ENCODE measurements around the gene SOSTDC1.

SOSTDC1 gene

DNA sequence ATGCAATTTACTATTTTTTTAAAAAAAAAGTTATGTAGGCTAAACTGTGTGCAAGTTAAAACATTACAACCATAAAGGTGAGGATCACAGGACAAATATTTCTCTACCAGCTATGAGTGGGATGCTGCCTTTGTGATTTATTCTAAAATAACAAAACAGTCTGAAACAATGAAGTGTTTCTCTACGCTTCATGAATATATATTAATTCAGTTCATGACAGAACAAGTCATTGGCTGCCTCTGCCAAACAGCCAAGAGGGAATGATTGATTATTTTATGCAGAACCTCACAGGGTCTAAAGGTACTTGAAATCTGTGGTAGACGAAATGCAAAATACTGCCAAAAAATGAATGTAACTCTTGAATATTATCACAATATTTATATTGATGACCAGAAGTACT is 29.0 kb upstream of the SOSTDC1 start:
- no peak for ATAC-seq
- TF ChIP-seq SNAI2 (CRISPR knock-in tag; IDR thresholded peaks at IDR 0.05) (no peak), ESRRG (CRISPR knock-in tag; IDR thresholded peaks at IDR 0.05) (no peak), CSDC2 (CRISPR knock-in tag; IDR thresholded peaks at IDR 0.05) (no peak), TOX (CRISPR knock-in tag; IDR thresholded peaks at IDR 0.05; ENCODE audit: borderline replicate concordance) (no peak), BACH2 (CRISPR knock-in tag; IDR thresholded peaks at IDR 0.05; ENCODE audit: borderline replicate concordance) (no peak), ZNF8 (CRISPR knock-in tag; IDR thresholded peaks at IDR 0.05) (no peak), ZNF565 (CRISPR knock-in tag; conservative IDR thresholded peaks at IDR 0.05; ENCODE audit: low read depth) (no peak), ZFP3 (CRISPR knock-in tag; IDR thresholded peaks at IDR 0.05) (no peak), ZC3H10 (CRISPR knock-in tag; IDR thresholded peaks at IDR 0.05) (no peak)
- TF ChIP-seq, protein P1, sequence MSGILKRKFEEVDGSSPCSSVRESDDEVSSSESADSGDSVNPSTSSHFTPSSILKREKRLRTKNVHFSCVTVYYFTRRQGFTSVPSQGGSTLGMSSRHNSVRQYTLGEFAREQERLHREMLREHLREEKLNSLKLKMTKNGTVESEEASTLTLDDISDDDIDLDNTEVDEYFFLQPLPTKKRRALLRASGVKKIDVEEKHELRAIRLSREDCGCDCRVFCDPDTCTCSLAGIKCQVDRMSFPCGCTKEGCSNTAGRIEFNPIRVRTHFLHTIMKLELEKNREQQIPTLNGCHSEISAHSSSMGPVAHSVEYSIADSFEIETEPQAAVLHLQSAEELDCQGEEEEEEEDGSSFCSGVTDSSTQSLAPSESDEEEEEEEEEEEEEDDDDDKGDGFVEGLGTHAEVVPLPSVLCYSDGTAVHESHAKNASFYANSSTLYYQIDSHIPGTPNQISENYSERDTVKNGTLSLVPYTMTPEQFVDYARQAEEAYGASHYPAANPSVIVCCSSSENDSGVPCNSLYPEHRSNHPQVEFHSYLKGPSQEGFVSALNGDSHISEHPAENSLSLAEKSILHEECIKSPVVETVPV (CRISPR knock-in tag; IDR thresholded peaks at IDR 0.05) = no peak
- TF ChIP-seq, protein P2, sequence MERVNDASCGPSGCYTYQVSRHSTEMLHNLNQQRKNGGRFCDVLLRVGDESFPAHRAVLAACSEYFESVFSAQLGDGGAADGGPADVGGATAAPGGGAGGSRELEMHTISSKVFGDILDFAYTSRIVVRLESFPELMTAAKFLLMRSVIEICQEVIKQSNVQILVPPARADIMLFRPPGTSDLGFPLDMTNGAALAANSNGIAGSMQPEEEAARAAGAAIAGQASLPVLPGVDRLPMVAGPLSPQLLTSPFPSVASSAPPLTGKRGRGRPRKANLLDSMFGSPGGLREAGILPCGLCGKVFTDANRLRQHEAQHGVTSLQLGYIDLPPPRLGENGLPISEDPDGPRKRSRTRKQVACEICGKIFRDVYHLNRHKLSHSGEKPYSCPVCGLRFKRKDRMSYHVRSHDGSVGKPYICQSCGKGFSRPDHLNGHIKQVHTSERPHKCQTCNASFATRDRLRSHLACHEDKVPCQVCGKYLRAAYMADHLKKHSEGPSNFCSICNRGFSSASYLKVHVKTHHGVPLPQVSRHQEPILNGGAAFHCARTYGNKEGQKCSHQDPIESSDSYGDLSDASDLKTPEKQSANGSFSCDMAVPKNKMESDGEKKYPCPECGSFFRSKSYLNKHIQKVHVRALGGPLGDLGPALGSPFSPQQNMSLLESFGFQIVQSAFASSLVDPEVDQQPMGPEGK (CRISPR knock-in tag; IDR thresholded peaks at IDR 0.05; ENCODE audit: borderline replicate concordance) = no peak

GRCh38 chr7:16493266-16493665 is 27.7 kb upstream of the SOSTDC1 start:
- ATAC-seq = no peak

DNA sequence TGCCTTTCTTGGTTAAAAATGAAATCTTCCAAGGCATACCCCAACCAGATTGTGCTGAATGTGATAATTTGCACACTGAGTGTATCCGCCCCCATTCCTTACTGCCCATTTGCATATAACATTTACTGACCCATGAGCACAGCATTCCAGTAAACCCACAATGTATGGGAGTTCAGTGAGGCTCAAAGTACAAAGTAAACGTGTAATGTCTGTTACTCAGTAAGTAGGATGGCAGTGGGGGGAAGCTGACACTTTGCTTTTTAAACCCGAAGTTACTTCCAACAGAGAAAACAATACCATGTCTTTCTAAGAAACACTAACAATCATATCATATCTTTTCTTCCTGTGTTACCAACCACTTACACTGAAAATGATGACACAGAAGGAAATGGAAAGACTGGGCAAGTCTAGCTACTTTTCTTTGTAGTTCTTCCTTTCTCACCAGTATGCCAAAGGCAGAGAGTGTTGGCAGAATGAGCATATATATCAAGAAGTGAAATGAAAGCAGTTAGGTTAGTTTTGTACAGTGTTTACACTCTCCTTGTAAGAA is 27.1 kb upstream of the SOSTDC1 start:
- ATAC-seq = no peak; the same call in 2 of the 3 replicates
- TF ChIP-seq, protein P3, sequence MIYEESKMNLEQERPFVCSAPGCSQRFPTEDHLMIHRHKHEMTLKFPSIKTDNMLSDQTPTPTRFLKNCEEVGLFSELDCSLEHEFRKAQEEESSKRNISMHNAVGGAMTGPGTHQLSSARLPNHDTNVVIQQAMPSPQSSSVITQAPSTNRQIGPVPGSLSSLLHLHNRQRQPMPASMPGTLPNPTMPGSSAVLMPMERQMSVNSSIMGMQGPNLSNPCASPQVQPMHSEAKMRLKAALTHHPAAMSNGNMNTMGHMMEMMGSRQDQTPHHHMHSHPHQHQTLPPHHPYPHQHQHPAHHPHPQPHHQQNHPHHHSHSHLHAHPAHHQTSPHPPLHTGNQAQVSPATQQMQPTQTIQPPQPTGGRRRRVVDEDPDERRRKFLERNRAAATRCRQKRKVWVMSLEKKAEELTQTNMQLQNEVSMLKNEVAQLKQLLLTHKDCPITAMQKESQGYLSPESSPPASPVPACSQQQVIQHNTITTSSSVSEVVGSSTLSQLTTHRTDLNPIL (CRISPR knock-in tag; IDR thresholded peaks at IDR 0.05; ENCODE audit: low read depth) = no peak

More at GRCh38 chr7:16493266-16493665, 27.7 kb upstream of the SOSTDC1 start:
- TF ChIP-seq POU6F1 (CRISPR knock-in tag; IDR thresholded peaks at IDR 0.05; ENCODE audit: borderline replicate concordance, low read depth) = no peak

DNA sequence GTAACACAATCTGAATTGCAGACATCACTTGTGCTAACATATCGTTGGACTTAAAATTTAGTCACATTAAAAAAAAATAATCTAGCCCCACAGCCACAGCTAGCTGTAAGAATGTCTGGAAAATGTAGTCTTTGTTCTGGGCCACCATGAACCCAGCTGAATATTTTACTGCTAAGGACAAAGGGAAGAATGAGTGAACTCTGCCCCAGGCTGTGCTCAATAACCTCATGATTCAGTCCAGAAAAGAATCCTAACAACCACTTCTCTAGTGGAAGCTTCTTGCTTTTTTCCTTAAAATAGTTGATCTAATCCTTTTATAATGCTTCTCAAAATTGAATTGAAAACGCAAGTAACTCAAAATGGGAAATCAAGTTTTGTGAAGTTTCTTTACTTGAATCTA is 25.6 kb upstream of the SOSTDC1 start:
- no peak for ATAC-seq
- TF ChIP-seq ZNF70 (CRISPR knock-in tag; IDR thresholded peaks at IDR 0.05) = no peak
- TF ChIP-seq RARB (CRISPR knock-in tag; IDR thresholded peaks at IDR 0.05) = no peak
- TF ChIP-seq ZNF565 (CRISPR knock-in tag; conservative IDR thresholded peaks at IDR 0.05; ENCODE audit: low read depth) = no peak
- TF ChIP-seq, protein P4, sequence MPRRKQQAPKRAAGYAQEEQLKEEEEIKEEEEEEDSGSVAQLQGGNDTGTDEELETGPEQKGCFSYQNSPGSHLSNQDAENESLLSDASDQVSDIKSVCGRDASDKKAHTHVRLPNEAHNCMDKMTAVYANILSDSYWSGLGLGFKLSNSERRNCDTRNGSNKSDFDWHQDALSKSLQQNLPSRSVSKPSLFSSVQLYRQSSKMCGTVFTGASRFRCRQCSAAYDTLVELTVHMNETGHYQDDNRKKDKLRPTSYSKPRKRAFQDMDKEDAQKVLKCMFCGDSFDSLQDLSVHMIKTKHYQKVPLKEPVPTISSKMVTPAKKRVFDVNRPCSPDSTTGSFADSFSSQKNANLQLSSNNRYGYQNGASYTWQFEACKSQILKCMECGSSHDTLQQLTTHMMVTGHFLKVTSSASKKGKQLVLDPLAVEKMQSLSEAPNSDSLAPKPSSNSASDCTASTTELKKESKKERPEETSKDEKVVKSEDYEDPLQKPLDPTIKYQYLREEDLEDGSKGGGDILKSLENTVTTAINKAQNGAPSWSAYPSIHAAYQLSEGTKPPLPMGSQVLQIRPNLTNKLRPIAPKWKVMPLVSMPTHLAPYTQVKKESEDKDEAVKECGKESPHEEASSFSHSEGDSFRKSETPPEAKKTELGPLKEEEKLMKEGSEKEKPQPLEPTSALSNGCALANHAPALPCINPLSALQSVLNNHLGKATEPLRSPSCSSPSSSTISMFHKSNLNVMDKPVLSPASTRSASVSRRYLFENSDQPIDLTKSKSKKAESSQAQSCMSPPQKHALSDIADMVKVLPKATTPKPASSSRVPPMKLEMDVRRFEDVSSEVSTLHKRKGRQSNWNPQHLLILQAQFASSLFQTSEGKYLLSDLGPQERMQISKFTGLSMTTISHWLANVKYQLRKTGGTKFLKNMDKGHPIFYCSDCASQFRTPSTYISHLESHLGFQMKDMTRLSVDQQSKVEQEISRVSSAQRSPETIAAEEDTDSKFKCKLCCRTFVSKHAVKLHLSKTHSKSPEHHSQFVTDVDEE (CRISPR knock-in tag; IDR thresholded peaks at IDR 0.05) = no peak
- TF ChIP-seq TOX (CRISPR knock-in tag; IDR thresholded peaks at IDR 0.05; ENCODE audit: borderline replicate concordance) = no peak
- TF ChIP-seq, protein P1 (CRISPR knock-in tag; IDR thresholded peaks at IDR 0.05) = no peak
- TF ChIP-seq ESRRG (CRISPR knock-in tag; IDR thresholded peaks at IDR 0.05) = no peak
- no peak for TF ChIP-seq CSDC2 (CRISPR knock-in tag; IDR thresholded peaks at IDR 0.05)
- no peak for TF ChIP-seq ZNF8 (CRISPR knock-in tag; IDR thresholded peaks at IDR 0.05)
- TF ChIP-seq SNAI2 (CRISPR knock-in tag; IDR thresholded peaks at IDR 0.05) = no peak
- TF ChIP-seq, protein P3 (CRISPR knock-in tag; IDR thresholded peaks at IDR 0.05; ENCODE audit: low read depth) = no peak
- TF ChIP-seq TCF4 (CRISPR knock-in tag; IDR thresholded peaks at IDR 0.05; ENCODE audit: borderline replicate concordance) = no peak
- TF ChIP-seq BACH2 (CRISPR knock-in tag; IDR thresholded peaks at IDR 0.05; ENCODE audit: borderline replicate concordance) = no peak
- no peak for TF ChIP-seq PPARA (CRISPR knock-in tag; IDR thresholded peaks at IDR 0.05; ENCODE audit: borderline replicate concordance)
- TF ChIP-seq, protein P2 (CRISPR knock-in tag; IDR thresholded peaks at IDR 0.05; ENCODE audit: borderline replicate concordance) = no peak
- TF ChIP-seq GLIS3 (CRISPR knock-in tag; IDR thresholded peaks at IDR 0.05) = no peak
- no peak for TF ChIP-seq OSR1 (CRISPR knock-in tag; IDR thresholded peaks at IDR 0.05)
- TF ChIP-seq ZFP30 (CRISPR knock-in tag; IDR thresholded peaks at IDR 0.05) = no peak
- TF ChIP-seq ISL1 (CRISPR knock-in tag; IDR thresholded peaks at IDR 0.05) = no peak
